Measurements from ENCODE around the gene INSYN2B. TPM values are rescaled to one million over a fixed set of nuclear protein-coding genes. Genes with fewer than 3 reads are reported as not detected.
"Not testable (repeated sequence)": the region's sequence is repeated elsewhere in the genome, so short reads cannot be mapped to it uniquely, and the experiment has no call there.

INSYN2B gene
- total RNA-seq, 2 donors from 2014 or later, result not detected

DNA sequence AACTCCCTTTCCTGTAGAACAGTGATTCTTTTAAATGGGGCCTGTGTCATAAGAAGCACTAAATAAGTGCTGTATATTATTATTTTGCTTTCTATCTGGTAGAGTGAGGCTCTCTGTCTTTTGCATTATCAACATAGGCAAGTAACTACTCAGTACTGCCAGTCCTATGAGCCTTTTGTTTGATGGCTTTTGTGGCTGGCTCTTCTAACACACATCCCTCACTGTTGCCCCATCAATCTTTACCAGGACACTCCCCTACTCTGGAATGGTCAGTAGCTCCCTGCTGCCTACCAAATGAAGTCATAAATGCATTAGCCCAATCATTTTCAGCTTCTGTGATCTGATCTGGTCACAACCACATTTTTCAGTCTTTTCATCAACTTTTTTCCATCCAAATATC, 137.6 kb downstream of the INSYN2B start:
- Mint-ChIP-seq H3K36me3 (ENCODE audit: low read depth) (peaks cover 31% of the 10 kb centered on the region), H3K4me1 (peaks cover 22% of the 10 kb centered on the region), H3K27me3 (no peaks in the 10 kb centered on the region), H3K4me3 (no peak overlapping the region), H3K27ac (no peak overlapping the region)
- no peak for DNase-seq
- H3K9me3 ChIP-seq (ENCODE audit: control insufficient read depth, low read length, poor library complexity, severe bottlenecking), result no peaks in the 10 kb centered on the region
- ATAC-seq, result no peak

DNA sequence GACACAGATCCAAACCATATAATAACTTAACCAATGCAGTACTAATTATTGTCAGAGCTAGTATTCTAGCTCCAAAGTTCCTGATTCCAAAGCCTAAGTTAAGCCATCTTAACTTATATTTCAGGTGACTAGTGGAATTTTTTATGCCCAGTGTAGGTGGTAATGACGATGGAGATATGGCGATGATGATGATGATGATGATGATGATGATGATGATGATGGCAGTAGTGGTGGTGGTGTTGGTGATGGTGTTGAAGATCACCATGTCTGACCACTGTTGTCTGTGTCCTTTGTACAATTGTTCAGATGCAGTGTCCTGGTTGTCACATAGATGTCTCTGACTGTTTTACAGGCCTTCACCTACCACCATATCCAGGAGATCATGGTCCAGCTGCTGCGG, 139.9 kb downstream of the INSYN2B start:
- H3K27me3 Mint-ChIP-seq, result no peaks in the 10 kb centered on the region
- no peak overlapping the region for H3K4me3 Mint-ChIP-seq
- H3K36me3 Mint-ChIP-seq (ENCODE audit: low read depth), result peaks cover 31% of the 10 kb centered on the region
- H3K4me1 Mint-ChIP-seq, result peaks cover 22% of the 10 kb centered on the region
- H3K27ac Mint-ChIP-seq, result no peak overlapping the region
- ATAC-seq (no peak), DNase-seq (no peak)
- H3K9me3 ChIP-seq (ENCODE audit: control insufficient read depth, low read length, poor library complexity, severe bottlenecking), result no peaks in the 10 kb centered on the region

DNA sequence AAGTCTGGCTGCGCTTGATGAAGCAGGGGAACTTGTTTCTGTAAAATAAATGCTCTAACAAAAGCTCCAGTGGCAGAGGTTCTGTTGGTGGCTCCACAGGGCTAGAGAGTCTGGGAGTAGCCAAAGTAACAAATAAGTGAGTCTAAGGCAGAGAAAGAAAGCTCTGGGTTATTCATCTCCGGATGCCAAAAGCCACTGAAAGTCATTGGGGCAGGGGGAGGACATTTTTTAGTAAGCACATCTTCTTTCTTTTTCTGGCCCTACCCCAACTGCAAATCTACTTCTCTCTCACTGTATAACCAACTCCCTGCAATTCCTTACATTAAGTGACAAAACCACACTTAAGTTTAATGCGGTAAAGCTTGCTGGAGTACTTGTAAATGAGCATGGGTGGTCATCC, 141.6 kb downstream of the INSYN2B start:
- no peak for ATAC-seq
- H3K27ac Mint-ChIP-seq, result no peak overlapping the region

DNA sequence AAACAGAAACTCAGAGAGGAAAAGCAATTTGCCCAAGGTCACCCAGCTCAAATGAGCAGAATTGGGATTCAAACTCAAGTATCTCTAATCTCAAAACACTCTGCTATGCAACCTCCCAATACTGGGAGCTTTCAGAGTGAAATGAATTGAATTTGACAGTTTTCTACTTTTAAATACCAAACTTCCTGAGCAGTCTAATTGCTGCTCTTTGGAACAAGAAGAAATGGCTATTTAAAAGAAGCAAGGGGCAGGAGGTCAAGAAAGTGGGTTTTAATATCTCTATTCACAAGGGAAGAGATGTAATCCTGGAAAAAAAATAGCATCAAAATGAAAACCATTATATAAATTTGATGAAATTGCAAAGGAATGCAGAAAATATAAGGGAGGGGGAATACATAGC, 142.6 kb downstream of the INSYN2B start:
- Mint-ChIP-seq H3K36me3 (ENCODE audit: low read depth) (peaks cover 21% of the 10 kb centered on the region), H3K4me3 (no peak overlapping the region), H3K27me3 (no peaks in the 10 kb centered on the region), H3K4me1 (peaks cover 17% of the 10 kb centered on the region), H3K27ac (no peak overlapping the region)
- ATAC-seq (no peak), DNase-seq (no peak)
- no peaks in the 10 kb centered on the region for H3K9me3 ChIP-seq (ENCODE audit: control insufficient read depth, low read length, poor library complexity, severe bottlenecking)

More for the DNA sequence above, 141.6 kb downstream of the INSYN2B start:
- H3K36me3 Mint-ChIP-seq (ENCODE audit: low read depth), result peaks cover 25% of the 10 kb centered on the region
- no peak overlapping the region for H3K4me3 Mint-ChIP-seq
- no peaks in the 10 kb centered on the region for H3K9me3 ChIP-seq (ENCODE audit: control insufficient read depth, low read length, poor library complexity, severe bottlenecking)
- no peaks in the 10 kb centered on the region for H3K27me3 Mint-ChIP-seq
- no peak for DNase-seq
- peaks cover 18% of the 10 kb centered on the region for H3K4me1 Mint-ChIP-seq

DNA sequence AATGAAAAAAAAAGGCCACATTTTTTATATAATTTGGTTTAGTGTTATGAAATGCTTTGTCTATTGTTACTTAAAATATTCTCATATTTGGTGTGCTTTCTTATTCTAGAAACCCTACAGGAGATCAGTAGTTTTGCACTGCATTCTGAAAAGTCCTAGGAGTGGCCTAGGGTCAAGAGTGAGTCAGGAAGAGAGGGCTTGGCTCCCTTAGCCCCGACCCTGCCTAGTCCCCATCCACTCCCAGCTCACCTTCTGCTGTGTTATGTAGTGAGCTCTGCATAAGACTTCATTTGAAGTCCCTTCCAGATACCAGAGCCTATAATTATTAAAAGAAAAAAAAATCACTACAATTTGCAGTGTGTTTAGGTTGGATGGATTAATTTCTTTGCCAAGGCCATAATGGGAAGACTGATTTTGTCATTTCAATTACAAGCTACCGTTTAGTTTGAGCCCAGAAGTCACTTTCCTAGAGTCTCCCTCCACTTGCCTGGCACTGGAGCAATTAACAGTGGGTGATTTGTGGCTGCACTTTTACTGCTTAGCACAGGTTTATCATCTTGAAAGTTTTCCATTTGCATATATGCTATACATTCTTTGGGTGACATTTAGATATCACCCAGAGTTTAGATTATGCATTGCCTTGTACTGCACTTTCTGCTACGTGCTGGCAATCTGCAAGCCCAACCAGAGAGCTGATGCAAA, 143.3 kb downstream of the INSYN2B start:
- no peak overlapping the region for H3K4me3 Mint-ChIP-seq
- DNase-seq, result no peak
- H3K9me3 ChIP-seq (ENCODE audit: control insufficient read depth, low read length, poor library complexity, severe bottlenecking), result no peaks in the 10 kb centered on the region
- no peaks in the 10 kb centered on the region for H3K27me3 Mint-ChIP-seq
- peaks cover 20% of the 10 kb centered on the region for H3K4me1 Mint-ChIP-seq
- peaks cover 17% of the 10 kb centered on the region for H3K36me3 Mint-ChIP-seq (ENCODE audit: low read depth)
- no peak for ATAC-seq
- no peak overlapping the region for H3K27ac Mint-ChIP-seq

DNA sequence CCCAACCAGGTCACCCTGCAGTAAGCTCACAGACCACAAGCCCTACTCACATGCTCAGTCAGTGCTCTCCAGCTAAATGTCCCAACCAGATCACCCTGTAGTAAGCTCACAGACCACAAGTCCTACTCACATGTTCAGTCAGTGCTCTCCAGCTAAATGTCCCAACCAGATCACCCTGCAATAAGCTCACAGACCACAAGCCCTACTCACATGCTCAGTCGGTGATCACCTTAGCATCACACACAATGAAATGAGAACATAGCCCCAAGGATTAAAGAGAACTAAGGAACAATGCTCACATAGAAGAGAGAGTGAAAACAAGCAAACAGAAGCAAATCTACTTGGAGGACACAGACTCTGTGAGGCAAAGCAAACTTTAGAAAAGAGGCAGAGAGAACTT, 145.8 kb downstream of the INSYN2B start:
- not testable (repeated sequence) for DNase-seq; H3K36me3 Mint-ChIP-seq (ENCODE audit: low read depth); H3K4me3 Mint-ChIP-seq; H3K27me3 Mint-ChIP-seq; ATAC-seq; H3K9me3 ChIP-seq (ENCODE audit: control insufficient read depth, low read length, poor library complexity, severe bottlenecking); H3K27ac Mint-ChIP-seq
- H3K4me1 Mint-ChIP-seq, result peaks cover 16% of the 10 kb centered on the region

DNA sequence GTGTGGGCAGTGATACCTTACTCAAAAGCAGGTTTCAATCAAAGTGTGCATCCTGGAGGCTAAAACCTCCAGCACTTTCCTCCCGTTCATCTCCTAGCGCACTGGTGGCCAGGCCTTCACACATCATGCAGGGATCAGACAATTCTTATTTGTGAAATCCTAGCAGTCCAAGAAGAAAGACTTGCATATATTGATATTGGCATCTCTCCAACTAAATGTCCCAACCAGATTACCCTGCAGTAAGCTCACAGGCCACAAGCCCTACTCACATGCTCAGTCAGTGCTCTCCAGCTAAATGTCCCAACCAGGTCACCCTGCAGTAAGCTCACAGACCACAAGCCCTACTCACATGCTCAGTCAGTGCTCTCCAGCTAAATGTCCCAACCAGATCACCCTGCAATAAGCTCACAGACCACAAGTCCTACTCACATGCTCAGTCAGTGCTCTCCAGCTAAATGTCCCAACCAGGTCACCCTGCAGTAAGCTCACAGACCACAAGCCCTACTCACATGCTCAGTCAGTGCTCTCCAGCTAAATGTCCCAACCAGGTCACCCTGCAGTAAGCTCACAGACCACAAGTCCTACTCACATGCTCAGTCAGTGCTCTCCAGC, 146.5 kb downstream of the INSYN2B start:
- H3K4me1 Mint-ChIP-seq, result peaks cover 18% of the 10 kb centered on the region
- H3K9me3 ChIP-seq (ENCODE audit: control insufficient read depth, low read length, poor library complexity, severe bottlenecking); H3K27me3 Mint-ChIP-seq; H3K4me3 Mint-ChIP-seq; H3K36me3 Mint-ChIP-seq (ENCODE audit: low read depth); ATAC-seq; DNase-seq: not testable (repeated sequence)
- peak overlapping the region; percentile 87 for H3K27ac Mint-ChIP-seq

DNA sequence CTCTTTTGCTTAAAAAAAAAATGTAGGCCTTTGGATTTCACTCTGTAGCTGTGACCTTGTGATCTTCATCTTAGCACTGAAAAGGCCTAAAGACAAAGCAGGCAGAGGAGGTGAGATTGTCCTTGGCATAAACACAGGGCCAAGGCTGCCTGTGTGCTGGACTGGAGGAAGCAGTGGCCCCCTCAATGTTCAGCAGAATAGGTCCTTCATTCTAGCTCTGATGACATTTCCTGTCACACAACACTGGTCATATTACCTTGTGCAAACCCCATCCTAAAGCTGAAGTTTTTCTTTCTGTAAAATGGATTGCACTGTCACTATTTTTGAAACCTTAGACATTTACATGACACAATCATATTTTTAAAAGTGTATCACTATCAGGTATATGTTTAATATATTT, 147.4 kb downstream of the INSYN2B start:
- no peaks in the 10 kb centered on the region for H3K9me3 ChIP-seq (ENCODE audit: control insufficient read depth, low read length, poor library complexity, severe bottlenecking)
- H3K4me3 Mint-ChIP-seq, result no peak overlapping the region
- H3K27me3 Mint-ChIP-seq, result no peaks in the 10 kb centered on the region
- DNase-seq (no peak), ATAC-seq (no peak)
- peak overlapping the region; percentile 87 for H3K27ac Mint-ChIP-seq
- H3K36me3 Mint-ChIP-seq (ENCODE audit: low read depth), result no peaks in the 10 kb centered on the region
- peaks cover 20% of the 10 kb centered on the region for H3K4me1 Mint-ChIP-seq

DNA sequence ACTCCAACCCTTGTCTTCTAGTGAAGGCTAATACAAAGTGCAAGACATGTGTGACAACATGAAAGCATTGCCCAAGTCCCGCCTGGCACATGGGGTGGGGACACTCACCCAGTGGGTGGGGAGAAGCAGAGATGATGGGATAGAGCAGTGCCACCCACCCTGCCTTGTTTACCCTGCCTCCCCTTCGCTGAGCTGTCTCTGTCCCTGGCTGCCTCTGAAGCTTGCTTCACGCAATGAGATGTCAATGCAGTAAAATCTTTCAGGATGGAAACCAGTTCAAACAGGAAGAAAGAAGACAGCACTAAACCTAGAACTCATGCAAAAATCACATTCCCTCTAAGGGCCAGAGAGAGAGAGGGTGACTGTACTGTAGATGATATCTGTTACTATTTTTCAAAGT, 148.0 kb downstream of the INSYN2B start:
- peaks cover 24% of the 10 kb centered on the region for H3K4me1 Mint-ChIP-seq
- no peak for ATAC-seq
- H3K4me3 Mint-ChIP-seq, result no peak overlapping the region
- H3K27me3 Mint-ChIP-seq, result no peaks in the 10 kb centered on the region
- H3K36me3 Mint-ChIP-seq (ENCODE audit: low read depth), result peaks cover 2% of the 10 kb centered on the region
- DNase-seq, result no peak
- peak overlapping the region; percentile 87 for H3K27ac Mint-ChIP-seq
- no peaks in the 10 kb centered on the region for H3K9me3 ChIP-seq (ENCODE audit: control insufficient read depth, low read length, poor library complexity, severe bottlenecking)

DNA sequence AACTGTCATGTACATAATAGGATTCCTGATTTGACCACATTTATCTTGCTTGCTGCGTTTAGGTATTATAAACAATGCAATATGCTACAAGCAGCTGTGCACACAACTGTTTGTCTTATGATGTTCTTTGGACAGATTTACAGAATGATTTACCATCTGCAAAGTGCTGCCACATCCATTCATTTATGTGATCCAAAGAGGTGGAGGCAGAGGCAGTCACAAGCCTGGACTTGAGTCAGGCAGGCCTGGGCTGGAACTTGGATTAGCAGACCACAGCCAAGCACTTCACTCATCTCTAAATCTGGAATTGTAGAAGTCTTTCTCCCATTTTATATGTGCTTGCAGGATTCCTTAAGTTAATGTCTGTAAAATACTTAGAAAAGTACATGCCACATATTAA, 149.0 kb downstream of the INSYN2B start:
- Mint-ChIP-seq H3K27ac (no peak overlapping the region), H3K4me1 (peaks cover 27% of the 10 kb centered on the region), H3K36me3 (ENCODE audit: low read depth) (peaks cover 3% of the 10 kb centered on the region), H3K4me3 (no peak overlapping the region), H3K27me3 (no peaks in the 10 kb centered on the region)
- H3K9me3 ChIP-seq (ENCODE audit: control insufficient read depth, low read length, poor library complexity, severe bottlenecking), result no peaks in the 10 kb centered on the region
- DNase-seq (no peak), ATAC-seq (no peak)

DNA sequence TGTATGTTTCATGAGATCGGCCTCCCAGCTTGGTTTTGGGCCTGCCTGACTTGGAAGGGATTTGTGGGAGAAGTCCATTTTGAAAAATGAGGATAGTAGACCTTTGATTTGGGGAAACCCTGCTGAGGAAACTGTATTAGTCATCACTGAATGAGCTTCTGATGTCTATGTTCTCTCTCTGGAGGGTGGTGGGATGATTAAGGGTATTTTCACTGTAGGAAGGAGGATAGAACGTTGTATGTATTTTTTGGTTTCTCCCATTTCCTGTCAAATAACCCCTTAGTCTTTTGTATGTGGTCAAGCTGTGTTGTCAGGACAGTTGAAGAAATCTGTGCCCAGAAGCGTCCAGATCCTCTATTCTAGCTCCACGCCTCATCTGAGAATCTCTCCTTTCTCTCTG, 151.9 kb downstream of the INSYN2B start:
- no peaks in the 10 kb centered on the region for H3K9me3 ChIP-seq (ENCODE audit: control insufficient read depth, low read length, poor library complexity, severe bottlenecking)
- H3K27ac Mint-ChIP-seq, result no peak overlapping the region
- peaks cover 24% of the 10 kb centered on the region for H3K4me1 Mint-ChIP-seq
- H3K4me3 Mint-ChIP-seq, result no peak overlapping the region
- no peak for DNase-seq
- no peak for ATAC-seq
- no peaks in the 10 kb centered on the region for H3K27me3 Mint-ChIP-seq
- H3K36me3 Mint-ChIP-seq (ENCODE audit: low read depth), result peaks cover 3% of the 10 kb centered on the region

DNA sequence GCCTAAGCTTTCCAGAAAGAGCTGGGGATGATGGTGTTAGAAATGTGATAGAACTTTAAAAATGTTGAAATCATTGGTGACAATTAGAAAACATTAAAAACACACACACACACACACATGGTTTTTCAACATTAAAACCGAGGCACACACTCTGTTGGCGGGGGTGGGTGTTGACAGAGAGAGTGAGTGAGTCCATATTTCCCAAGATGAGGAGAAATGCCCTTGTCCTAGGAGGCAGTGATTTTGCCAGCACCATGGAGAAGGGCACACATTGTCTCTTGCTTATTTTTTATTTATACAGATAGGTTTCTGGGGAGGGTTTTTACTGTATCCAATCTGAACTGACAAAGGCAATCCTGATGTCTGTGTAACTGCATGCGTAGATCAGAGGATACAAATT, 152.5 kb downstream of the INSYN2B start:
- ATAC-seq (no peak), DNase-seq (no peak)
- Mint-ChIP-seq H3K27me3 (no peaks in the 10 kb centered on the region), H3K27ac (no peak overlapping the region), H3K4me3 (no peak overlapping the region), H3K36me3 (ENCODE audit: low read depth) (peaks cover 3% of the 10 kb centered on the region), H3K4me1 (peaks cover 22% of the 10 kb centered on the region)
- H3K9me3 ChIP-seq (ENCODE audit: control insufficient read depth, low read length, poor library complexity, severe bottlenecking), result no peaks in the 10 kb centered on the region

DNA sequence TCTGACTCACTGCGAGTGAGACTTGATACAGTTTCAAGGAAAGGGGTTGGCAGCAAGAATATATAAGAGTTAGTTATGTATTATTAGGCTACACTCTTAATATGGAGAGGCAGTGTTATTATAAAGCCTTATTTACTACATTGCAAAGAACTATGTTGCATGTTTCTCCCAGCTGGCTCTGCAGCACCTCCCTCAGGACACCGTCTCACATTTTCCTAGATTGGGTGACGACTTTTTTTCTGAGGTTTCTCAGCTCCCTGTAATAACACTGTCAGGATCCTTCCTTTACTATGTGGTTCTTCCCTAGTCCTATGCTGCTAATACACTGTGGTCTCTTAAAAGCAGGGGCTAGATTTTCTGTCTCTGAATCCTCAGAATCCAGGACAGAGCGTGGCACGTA, 153.7 kb downstream of the INSYN2B start:
- Mint-ChIP-seq H3K4me3 (no peak overlapping the region), H3K4me1 (peaks cover 17% of the 10 kb centered on the region), H3K27ac (peak overlapping the region; percentile 54), H3K36me3 (ENCODE audit: low read depth) (peaks cover 3% of the 10 kb centered on the region), H3K27me3 (no peaks in the 10 kb centered on the region)
- H3K9me3 ChIP-seq (ENCODE audit: control insufficient read depth, low read length, poor library complexity, severe bottlenecking), result no peaks in the 10 kb centered on the region
- ATAC-seq (no peak), DNase-seq (no peak)

DNA sequence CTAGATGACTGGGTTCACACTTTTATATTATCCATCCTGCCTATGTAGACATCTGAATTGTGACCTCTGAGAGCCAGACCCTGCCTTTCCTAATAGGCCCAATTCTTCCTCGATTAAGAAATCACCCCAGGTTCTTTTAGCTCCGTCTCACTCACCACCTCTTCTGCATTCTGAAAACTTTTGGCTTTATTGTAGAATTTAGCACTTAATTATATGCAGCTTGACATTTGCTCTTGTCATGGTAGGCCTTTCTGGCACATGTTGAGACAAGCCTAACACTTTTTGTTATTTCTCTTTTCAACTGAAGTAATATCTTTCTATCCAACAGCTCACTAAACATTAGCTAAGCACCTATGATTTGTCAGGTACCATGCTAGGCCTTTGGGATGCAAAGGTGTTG, 163.3 kb downstream of the INSYN2B start:
- DNase-seq, result no peak
- H3K9me3 ChIP-seq (ENCODE audit: control insufficient read depth, low read length, poor library complexity, severe bottlenecking), result no peaks in the 10 kb centered on the region
- Mint-ChIP-seq H3K27me3 (no peaks in the 10 kb centered on the region), H3K36me3 (ENCODE audit: low read depth) (peaks cover 20% of the 10 kb centered on the region), H3K27ac (no peak overlapping the region), H3K4me3 (no peak overlapping the region), H3K4me1 (peaks cover 12% of the 10 kb centered on the region)
- no peak for ATAC-seq

Data from T-helper 17 cell (primary cell).